ENCODE measurements around the gene TSPAN11. TPM values are rescaled to one million over a fixed set of nuclear protein-coding genes. Genes with fewer than 3 reads are reported as not detected.

TSPAN11 gene
- total RNA-seq, 1 experiment from 2014 or later: not detected

GRCh38 chr12:31017535-31017934 is 91.0 kb downstream of the TSPAN11 start:
- CTCF ChIA-PET: no interaction called here
- H3K36me3 ChIP-seq (ENCODE audit: control insufficient read depth, insufficient read depth, low read length): no peaks in the 10 kb centered on the region
- in situ Hi-C loops (cut with HindIII; ENCODE audit: low pct_unique_long_range_greater_than_20kb, low sequenced_read_pairs): no loop called here

GRCh38 chr12:31018106-31018789 is 91.7 kb downstream of the TSPAN11 start:
- TF ChIP-seq POLR2AphosphoS5 (IDR thresholded peaks at IDR 0.05; ENCODE audit: low read depth, low read length): no peak
- no peak for TF ChIP-seq TCF7L2 (IDR thresholded peaks at IDR 0.05; ENCODE audit: low read depth, low read length)
- no peak for TF ChIP-seq REST (IDR thresholded peaks at IDR 0.05; ENCODE audit: insufficient read depth in 1 of 2, low read depth in 2 of 2, low read length in 1 of 2)
- TF ChIP-seq CTCF (IDR thresholded peaks at IDR 0.05): no peak
- no peak for TF ChIP-seq SIN3A (IDR thresholded peaks at IDR 0.05; ENCODE audit: borderline replicate concordance, insufficient read depth, low read depth, low read length)
- no peak for DNase-seq (ENCODE audit: low read depth, low spot score)
- POLR2A ChIA-PET: no interaction called here
- Histone ChIP-seq H3K9me3 (ENCODE audit: control insufficient read depth, insufficient read depth, low read depth, low read length) (no peaks in the 10 kb centered on the region), H3K36me3 (ENCODE audit: control insufficient read depth, insufficient read depth, low read length) (no peaks in the 10 kb centered on the region), H3K4me1 (ENCODE audit: control insufficient read depth, insufficient read depth, low read length) (peaks cover 18% of the 10 kb centered on the region), H3K27ac (ENCODE audit: low read length) (no peak overlapping the region), H3K4me3 (ENCODE audit: low read depth in 2 of 2, low read length in 2 of 2) (no peak overlapping the region), H3K27me3 (ENCODE audit: control insufficient read depth, insufficient read depth, low read length) (no peaks in the 10 kb centered on the region)
- in situ Hi-C loops (cut with HindIII; ENCODE audit: low pct_unique_long_range_greater_than_20kb, low sequenced_read_pairs): no loop called here
- ATAC-seq: no peak
- BruUV-seq (replicated peaks): no TSS peak
- intact Hi-C loops (cut with micrococcal nuclease; ENCODE audit: unreplicated experiment): no loop called here
- CTCF ChIA-PET: no interaction called here

More at GRCh38 chr12:31017535-31017934, 91.0 kb downstream of the TSPAN11 start:
- no peak for ATAC-seq
- TF ChIP-seq SIN3A (IDR thresholded peaks at IDR 0.05; ENCODE audit: borderline replicate concordance, insufficient read depth, low read depth, low read length): no peak
- TF ChIP-seq REST (IDR thresholded peaks at IDR 0.05; ENCODE audit: insufficient read depth in 1 of 2, low read depth in 2 of 2, low read length in 1 of 2): no peak
- TF ChIP-seq TCF7L2 (IDR thresholded peaks at IDR 0.05; ENCODE audit: low read depth, low read length): no peak
- TF ChIP-seq CTCF (IDR thresholded peaks at IDR 0.05): no peak
- no peak for TF ChIP-seq POLR2AphosphoS5 (IDR thresholded peaks at IDR 0.05; ENCODE audit: low read depth, low read length)
- no peak for DNase-seq (ENCODE audit: low read depth, low spot score)
- POLR2A ChIA-PET: no interaction called here
- no TSS peak for BruUV-seq (replicated peaks)
- Histone ChIP-seq H3K27me3 (ENCODE audit: control insufficient read depth, insufficient read depth, low read length) (no peaks in the 10 kb centered on the region), H3K9me3 (ENCODE audit: control insufficient read depth, insufficient read depth, low read depth, low read length) (no peaks in the 10 kb centered on the region), H3K4me1 (ENCODE audit: control insufficient read depth, insufficient read depth, low read length) (peaks cover 14% of the 10 kb centered on the region), H3K4me3 (ENCODE audit: low read depth in 2 of 2, low read length in 2 of 2) (no peak overlapping the region), H3K27ac (ENCODE audit: low read length) (no peak overlapping the region)
- intact Hi-C loops (cut with micrococcal nuclease; ENCODE audit: unreplicated experiment): no loop called here
